ENCODE data around the gene MAP3K14.

DNA sequence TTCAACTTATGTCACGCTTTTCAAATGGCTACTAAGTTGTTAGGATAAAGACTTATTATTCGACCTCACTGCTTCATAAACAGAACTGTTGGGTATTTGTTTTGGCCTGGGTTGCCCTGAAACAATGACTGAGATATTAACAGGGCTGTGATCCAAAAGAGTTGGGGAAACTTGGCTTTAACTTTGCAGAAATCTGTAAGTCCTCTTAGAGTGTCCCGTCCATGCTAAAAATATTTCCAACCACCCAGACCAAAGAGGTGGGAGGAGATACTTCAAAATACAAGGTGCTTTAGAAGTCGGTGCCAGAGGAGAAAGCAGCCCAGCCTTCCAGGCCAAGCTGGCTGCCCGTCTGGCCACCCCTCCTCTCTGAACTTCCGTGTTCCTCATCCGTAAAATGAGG, 38.8 kb downstream of the MAP3K14 start:
- no peak for TF ChIP-seq YY1 (IDR thresholded peaks at IDR 0.05; ENCODE audit: insufficient read depth, insufficient read length)
- TF ChIP-seq SUZ12 (IDR thresholded peaks at IDR 0.05; ENCODE audit: extremely low read depth, insufficient read depth, insufficient read length) = no peak
- TF ChIP-seq ZNF274 (IDR thresholded peaks at IDR 0.05; ENCODE audit: low read depth, low read length) = no peak
